Measurements from ENCODE around the gene ABCG4. TPM values are rescaled to one million over a fixed set of nuclear protein-coding genes. Genes with fewer than 3 reads are reported as not detected.

ABCG4 gene
- total RNA-seq, 2 donors from 2014 or later, result 0.33 TPM; not detected in 1

GRCh38 chr11:119115484-119116234, 33.2 kb upstream of the ABCG4 start:
- Histone ChIP-seq H3K27me3 (no peaks in the 10 kb centered on the region), H3K4me1 (peaks cover 7% of the 10 kb centered on the region), H3K9me3 (no peaks in the 10 kb centered on the region), H3K4me3 (no peak overlapping the region), H3K27ac (peak overlapping the region in 2 of 4 donors; percentile 7 to 56), H3K36me3 (replicated peaks in 1 of 2; ENCODE audit: insufficient read depth in 1 of 2, low read depth in 2 of 2) (peaks cover 0 to 10% of the 10 kb centered on the region in 2 donors)
- peak in 1 of 4 donors; percentile 58 for DNase-seq
- intact Hi-C loops (cut with DNase I), result no loop called here
- WGBS, 2 donors, result 63 to 72% methylated on average over 23 to 24 of the region's 24 CpGs
- TF ChIP-seq, protein P1, sequence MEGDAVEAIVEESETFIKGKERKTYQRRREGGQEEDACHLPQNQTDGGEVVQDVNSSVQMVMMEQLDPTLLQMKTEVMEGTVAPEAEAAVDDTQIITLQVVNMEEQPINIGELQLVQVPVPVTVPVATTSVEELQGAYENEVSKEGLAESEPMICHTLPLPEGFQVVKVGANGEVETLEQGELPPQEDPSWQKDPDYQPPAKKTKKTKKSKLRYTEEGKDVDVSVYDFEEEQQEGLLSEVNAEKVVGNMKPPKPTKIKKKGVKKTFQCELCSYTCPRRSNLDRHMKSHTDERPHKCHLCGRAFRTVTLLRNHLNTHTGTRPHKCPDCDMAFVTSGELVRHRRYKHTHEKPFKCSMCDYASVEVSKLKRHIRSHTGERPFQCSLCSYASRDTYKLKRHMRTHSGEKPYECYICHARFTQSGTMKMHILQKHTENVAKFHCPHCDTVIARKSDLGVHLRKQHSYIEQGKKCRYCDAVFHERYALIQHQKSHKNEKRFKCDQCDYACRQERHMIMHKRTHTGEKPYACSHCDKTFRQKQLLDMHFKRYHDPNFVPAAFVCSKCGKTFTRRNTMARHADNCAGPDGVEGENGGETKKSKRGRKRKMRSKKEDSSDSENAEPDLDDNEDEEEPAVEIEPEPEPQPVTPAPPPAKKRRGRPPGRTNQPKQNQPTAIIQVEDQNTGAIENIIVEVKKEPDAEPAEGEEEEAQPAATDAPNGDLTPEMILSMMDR (IDR thresholded peaks at IDR 0.05), result no peak
- TF ChIP-seq POLR2A (IDR thresholded peaks at IDR 0.05), result no peak
- ATAC-seq, result no peak

GRCh38 chr11:119116235-119116594, 32.6 kb upstream of the ABCG4 start:
- no peaks in the 10 kb centered on the region for H3K9me3 ChIP-seq
- peaks cover 0 to 6% of the 10 kb centered on the region in 2 donors for H3K36me3 ChIP-seq (replicated peaks in 1 of 2; ENCODE audit: insufficient read depth in 1 of 2, low read depth in 2 of 2)
- H3K27ac ChIP-seq, result peak overlapping the region in 2 of 4 donors; percentile 7 to 56
- intact Hi-C loops (cut with DNase I), result no loop called here
- H3K4me1 ChIP-seq, result peaks cover 9% of the 10 kb centered on the region
- H3K4me3 ChIP-seq, result no peak overlapping the region
- DNase-seq (no peak), ATAC-seq (no peak)
- H3K27me3 ChIP-seq, result no peaks in the 10 kb centered on the region
- no peak for TF ChIP-seq POLR2A (IDR thresholded peaks at IDR 0.05)
- TF ChIP-seq, protein P1 (IDR thresholded peaks at IDR 0.05), result no peak
- WGBS, 2 donors, result 83 to 84% methylated on average over 6 to 10 of the region's 10 CpGs

DNA sequence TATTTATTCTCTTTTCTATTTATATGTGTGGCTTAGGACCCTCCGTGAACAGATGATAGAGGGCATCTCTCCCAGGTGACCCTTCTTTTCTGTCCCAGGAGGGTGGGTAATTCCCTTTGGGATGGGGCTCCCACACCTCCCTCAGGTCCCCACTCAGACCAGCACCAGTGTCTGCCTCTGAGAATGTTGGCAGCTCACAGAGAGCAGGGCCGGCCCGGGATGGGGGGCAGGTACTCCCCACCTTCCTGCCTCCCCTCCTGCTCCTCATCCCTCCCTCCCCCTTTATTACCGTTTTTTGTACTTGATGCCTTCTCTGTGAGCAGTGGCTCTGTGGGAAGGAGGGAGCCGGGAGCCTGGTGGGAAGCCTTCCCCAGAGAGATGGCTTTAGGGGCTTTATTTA, 32.3 kb upstream of the ABCG4 start:
- peaks cover 0 to 4% of the 10 kb centered on the region in 2 donors for H3K36me3 ChIP-seq (replicated peaks in 1 of 2; ENCODE audit: insufficient read depth in 1 of 2, low read depth in 2 of 2)
- peak overlapping the region in 1 of 4 donors; percentile 56 for H3K27ac ChIP-seq
- no peaks in the 10 kb centered on the region for H3K9me3 ChIP-seq
- TF ChIP-seq, protein P1 (IDR thresholded peaks at IDR 0.05), result no peak
- no peak for TF ChIP-seq POLR2A (IDR thresholded peaks at IDR 0.05)
- no peaks in the 10 kb centered on the region for H3K27me3 ChIP-seq
- DNase-seq (no peak), ATAC-seq (no peak)
- peaks cover 9% of the 10 kb centered on the region for H3K4me1 ChIP-seq
- intact Hi-C loops (cut with DNase I), result no loop called here
- WGBS, 2 donors, result 66 to 75% methylated on average over 5 of the region's 5 CpGs
- no peak overlapping the region for H3K4me3 ChIP-seq

- Histone ChIP-seq H3K27me3 (no peaks in the 10 kb centered on the region), H3K9me3 (no peaks in the 10 kb centered on the region), H3K4me3 (no peak overlapping the region), H3K27ac (no peak overlapping the region), H3K4me1 (peaks cover 13% of the 10 kb centered on the region), H3K36me3 (replicated peaks in 1 of 2; ENCODE audit: insufficient read depth in 1 of 2, low read depth in 2 of 2) (peaks cover 0 to 3% of the 10 kb centered on the region in 2 donors)
- intact Hi-C loops (cut with DNase I), result no loop called here
- 91 to 99% methylated on average over 3 of the region's 3 CpGs for WGBS, 2 donors
- TF ChIP-seq, protein P1 (IDR thresholded peaks at IDR 0.05), result no peak
- TF ChIP-seq POLR2A (IDR thresholded peaks at IDR 0.05), result no peak
- ATAC-seq (no peak), DNase-seq (no peak)
Observed at GRCh38 chr11:119117004-119117706, 31.7 kb upstream of the ABCG4 start.
